Measurements from ENCODE around the gene SAP30BP. TPM values are rescaled to one million over a fixed set of nuclear protein-coding genes. Genes with fewer than 3 reads are reported as not detected.
A peak's percentile ranks its signal among the peaks of the same experiment; 100 is the strongest.

Gene SAP30BP
- total and polyA plus RNA-seq, 2 of the 13 experiments (the other 11 are each of a cell fraction or from before 2014, with no cell fraction given) = 67.7 to 99.4 TPM

DNA sequence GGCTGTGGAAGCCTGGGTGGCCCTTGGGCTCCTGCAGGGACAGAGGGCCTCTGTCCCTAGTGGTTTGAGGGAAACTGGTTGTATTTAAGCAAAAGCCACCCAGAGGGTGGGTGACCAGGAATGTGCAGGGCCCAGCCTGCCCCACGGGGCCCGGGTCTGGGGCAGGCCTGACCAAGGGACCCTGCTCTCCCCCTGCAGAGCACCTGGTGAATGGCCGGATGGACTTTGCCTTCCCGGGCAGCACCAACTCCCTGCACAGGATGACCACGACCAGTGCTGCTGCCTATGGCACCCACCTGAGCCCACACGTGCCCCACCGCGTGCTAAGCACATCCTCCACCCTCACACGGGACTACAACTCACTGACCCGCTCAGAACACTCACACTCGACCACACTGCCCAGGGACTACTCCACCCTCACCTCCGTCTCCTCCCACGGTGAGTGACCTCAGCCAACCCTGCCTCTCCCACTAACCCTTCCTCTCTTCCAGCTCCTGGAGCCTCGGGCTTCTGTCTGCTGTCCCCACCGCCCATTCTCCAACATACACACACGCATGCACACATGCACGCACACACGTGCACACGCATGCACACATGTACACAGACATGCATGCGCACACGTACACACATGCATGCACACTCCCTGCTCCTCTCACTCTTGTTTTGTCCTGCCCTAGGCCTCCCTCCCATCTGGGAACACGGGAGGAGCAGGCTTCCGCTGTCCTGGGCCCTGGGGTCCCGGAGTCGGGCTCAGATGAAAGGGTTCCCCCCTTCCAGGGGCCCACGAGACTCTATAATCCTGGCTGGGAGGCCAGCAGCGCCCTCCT lies 87.5 kb downstream of the SAP30BP start (continued):
- TF ChIP-seq, protein P1, sequence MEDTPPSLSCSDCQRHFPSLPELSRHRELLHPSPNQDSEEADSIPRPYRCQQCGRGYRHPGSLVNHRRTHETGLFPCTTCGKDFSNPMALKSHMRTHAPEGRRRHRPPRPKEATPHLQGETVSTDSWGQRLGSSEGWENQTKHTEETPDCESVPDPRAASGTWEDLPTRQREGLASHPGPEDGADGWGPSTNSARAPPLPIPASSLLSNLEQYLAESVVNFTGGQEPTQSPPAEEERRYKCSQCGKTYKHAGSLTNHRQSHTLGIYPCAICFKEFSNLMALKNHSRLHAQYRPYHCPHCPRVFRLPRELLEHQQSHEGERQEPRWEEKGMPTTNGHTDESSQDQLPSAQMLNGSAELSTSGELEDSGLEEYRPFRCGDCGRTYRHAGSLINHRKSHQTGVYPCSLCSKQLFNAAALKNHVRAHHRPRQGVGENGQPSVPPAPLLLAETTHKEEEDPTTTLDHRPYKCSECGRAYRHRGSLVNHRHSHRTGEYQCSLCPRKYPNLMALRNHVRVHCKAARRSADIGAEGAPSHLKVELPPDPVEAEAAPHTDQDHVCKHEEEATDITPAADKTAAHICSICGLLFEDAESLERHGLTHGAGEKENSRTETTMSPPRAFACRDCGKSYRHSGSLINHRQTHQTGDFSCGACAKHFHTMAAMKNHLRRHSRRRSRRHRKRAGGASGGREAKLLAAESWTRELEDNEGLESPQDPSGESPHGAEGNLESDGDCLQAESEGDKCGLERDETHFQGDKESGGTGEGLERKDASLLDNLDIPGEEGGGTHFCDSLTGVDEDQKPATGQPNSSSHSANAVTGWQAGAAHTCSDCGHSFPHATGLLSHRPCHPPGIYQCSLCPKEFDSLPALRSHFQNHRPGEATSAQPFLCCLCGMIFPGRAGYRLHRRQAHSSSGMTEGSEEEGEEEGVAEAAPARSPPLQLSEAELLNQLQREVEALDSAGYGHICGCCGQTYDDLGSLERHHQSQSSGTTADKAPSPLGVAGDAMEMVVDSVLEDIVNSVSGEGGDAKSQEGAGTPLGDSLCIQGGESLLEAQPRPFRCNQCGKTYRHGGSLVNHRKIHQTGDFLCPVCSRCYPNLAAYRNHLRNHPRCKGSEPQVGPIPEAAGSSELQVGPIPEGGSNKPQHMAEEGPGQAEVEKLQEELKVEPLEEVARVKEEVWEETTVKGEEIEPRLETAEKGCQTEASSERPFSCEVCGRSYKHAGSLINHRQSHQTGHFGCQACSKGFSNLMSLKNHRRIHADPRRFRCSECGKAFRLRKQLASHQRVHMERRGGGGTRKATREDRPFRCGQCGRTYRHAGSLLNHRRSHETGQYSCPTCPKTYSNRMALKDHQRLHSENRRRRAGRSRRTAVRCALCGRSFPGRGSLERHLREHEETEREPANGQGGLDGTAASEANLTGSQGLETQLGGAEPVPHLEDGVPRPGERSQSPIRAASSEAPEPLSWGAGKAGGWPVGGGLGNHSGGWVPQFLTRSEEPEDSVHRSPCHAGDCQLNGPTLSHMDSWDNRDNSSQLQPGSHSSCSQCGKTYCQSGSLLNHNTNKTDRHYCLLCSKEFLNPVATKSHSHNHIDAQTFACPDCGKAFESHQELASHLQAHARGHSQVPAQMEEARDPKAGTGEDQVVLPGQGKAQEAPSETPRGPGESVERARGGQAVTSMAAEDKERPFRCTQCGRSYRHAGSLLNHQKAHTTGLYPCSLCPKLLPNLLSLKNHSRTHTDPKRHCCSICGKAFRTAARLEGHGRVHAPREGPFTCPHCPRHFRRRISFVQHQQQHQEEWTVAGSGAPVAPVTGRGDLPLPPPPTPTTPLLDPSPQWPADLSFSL (CRISPR knock-in tag; IDR thresholded peaks at IDR 0.05) = no peak
- TF ChIP-seq SMC3 (IDR thresholded peaks at IDR 0.05; ENCODE audit: low read length) (no peak), ZNF839 (CRISPR knock-in tag; IDR thresholded peaks at IDR 0.05; ENCODE audit: borderline replicate concordance) (no peak), HNRNPUL1 (IDR thresholded peaks at IDR 0.05; ENCODE audit: low read depth, low read length) (no peak), SNRNP70 (IDR thresholded peaks at IDR 0.05; ENCODE audit: low read depth, low read length) (no peak), ZNF337 (CRISPR knock-in tag; IDR thresholded peaks at IDR 0.05; ENCODE audit: borderline replicate concordance, low read depth) (peak; percentile 42; the same call in 1 of the 2 replicates), MEF2D (CRISPR knock-in tag; IDR thresholded peaks at IDR 0.05) (peak; percentile 60), DMAP1 (CRISPR knock-in tag; IDR thresholded peaks at IDR 0.05) (peak; percentile 73; the same call in 1 of the 2 replicates), PAX8 (CRISPR knock-in tag; IDR thresholded peaks at IDR 0.05; ENCODE audit: borderline replicate concordance) (no peak; the same call in 1 of the 2 replicates), ZNF780A (CRISPR knock-in tag; IDR thresholded peaks at IDR 0.05) (peak; percentile 75; the same call in 1 of the 2 replicates), ZNF777 (CRISPR knock-in tag; IDR thresholded peaks at IDR 0.05) (no peak), MAFG (CRISPR knock-in tag; IDR thresholded peaks at IDR 0.05) (no peak), CEBPG (CRISPR knock-in tag; IDR thresholded peaks at IDR 0.05) (no peak), RFX1 (IDR thresholded peaks at IDR 0.05) (no peak), ZNF10 (CRISPR knock-in tag; IDR thresholded peaks at IDR 0.05; ENCODE audit: borderline replicate concordance, low read depth) (no peak; the same call in 1 of the 2 replicates), ZNF790 (CRISPR knock-in tag; IDR thresholded peaks at IDR 0.05; ENCODE audit: borderline replicate concordance) (no peak), ATF1 (CRISPR knock-in tag; IDR thresholded peaks at IDR 0.05) (no peak)
- TF ChIP-seq, protein P2, sequence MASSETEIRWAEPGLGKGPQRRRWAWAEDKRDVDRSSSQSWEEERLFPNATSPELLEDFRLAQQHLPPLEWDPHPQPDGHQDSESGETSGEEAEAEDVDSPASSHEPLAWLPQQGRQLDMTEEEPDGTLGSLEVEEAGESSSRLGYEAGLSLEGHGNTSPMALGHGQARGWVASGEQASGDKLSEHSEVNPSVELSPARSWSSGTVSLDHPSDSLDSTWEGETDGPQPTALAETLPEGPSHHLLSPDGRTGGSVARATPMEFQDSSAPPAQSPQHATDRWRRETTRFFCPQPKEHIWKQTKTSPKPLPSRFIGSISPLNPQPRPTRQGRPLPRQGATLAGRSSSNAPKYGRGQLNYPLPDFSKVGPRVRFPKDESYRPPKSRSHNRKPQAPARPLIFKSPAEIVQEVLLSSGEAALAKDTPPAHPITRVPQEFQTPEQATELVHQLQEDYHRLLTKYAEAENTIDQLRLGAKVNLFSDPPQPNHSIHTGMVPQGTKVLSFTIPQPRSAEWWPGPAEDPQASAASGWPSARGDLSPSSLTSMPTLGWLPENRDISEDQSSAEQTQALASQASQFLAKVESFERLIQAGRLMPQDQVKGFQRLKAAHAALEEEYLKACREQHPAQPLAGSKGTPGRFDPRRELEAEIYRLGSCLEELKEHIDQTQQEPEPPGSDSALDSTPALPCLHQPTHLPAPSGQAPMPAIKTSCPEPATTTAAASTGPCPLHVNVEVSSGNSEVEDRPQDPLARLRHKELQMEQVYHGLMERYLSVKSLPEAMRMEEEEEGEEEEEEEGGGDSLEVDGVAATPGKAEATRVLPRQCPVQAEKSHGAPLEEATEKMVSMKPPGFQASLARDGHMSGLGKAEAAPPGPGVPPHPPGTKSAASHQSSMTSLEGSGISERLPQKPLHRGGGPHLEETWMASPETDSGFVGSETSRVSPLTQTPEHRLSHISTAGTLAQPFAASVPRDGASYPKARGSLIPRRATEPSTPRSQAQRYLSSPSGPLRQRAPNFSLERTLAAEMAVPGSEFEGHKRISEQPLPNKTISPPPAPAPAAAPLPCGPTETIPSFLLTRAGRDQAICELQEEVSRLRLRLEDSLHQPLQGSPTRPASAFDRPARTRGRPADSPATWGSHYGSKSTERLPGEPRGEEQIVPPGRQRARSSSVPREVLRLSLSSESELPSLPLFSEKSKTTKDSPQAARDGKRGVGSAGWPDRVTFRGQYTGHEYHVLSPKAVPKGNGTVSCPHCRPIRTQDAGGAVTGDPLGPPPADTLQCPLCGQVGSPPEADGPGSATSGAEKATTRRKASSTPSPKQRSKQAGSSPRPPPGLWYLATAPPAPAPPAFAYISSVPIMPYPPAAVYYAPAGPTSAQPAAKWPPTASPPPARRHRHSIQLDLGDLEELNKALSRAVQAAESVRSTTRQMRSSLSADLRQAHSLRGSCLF (CRISPR knock-in tag; IDR thresholded peaks at IDR 0.05; ENCODE audit: borderline replicate concordance) = no peak
- TF ChIP-seq, protein P3, sequence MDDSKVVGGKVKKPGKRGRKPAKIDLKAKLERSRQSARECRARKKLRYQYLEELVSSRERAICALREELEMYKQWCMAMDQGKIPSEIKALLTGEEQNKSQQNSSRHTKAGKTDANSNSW (CRISPR knock-in tag; IDR thresholded peaks at IDR 0.05; ENCODE audit: borderline replicate concordance) = peak; percentile 47; the same call in 1 of the 2 replicates
